ENCODE results near the gene TMEM18.

The TMEM18 gene

DNA sequence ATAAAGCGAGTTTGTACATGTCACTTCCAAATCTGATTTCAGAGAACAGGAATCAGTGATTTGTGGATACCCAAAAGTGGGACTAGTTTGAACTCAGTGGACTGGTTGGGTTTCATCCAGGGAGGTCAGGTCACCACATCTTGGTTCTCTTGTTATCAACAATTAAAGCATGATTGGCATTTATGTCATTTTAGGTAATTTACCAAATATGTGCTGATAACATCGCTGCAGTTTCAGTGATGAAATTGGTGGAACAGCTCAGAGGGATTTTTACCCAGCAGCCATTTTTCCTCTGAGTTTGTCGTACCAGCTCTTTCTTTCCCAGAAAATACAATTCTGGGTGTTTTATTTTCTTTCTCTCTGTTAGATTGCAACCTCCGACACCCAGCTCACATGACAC, 33.4 kb downstream of the TMEM18 start:
- ATAC-seq, result no peak
- no peaks in the 10 kb centered on the region for H3K9me3 Mint-ChIP-seq
- no peak for DNase-seq
- H3K27me3 Mint-ChIP-seq, result peaks cover 8% of the 10 kb centered on the region
- no peaks in the 10 kb centered on the region for H3K4me1 Mint-ChIP-seq
- no peaks in the 10 kb centered on the region for H3K36me3 Mint-ChIP-seq (ENCODE audit: low read depth)
- H3K27ac Mint-ChIP-seq, result no peak overlapping the region
- no peak overlapping the region for H3K4me3 Mint-ChIP-seq

DNA sequence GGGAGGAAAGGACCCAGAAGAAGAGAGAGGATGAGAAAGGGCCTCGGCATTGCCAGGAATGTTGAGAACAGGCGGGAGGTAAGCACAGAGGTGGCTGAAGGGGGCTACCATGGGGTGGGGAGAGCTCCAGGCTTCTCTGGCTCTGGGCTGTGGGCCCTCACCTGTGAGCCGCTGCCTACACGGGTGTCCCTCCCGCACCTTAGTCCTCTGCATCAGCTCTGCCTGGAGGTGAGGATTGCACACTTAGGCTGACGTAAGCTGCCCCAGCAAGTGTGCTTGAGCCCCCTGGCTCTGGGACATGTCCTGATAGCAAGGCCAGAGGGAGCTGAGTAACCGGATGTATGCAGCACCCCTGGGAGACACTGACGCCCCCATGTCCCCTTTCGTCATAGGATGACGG, 33.9 kb downstream of the TMEM18 start:
- H3K27ac Mint-ChIP-seq, result no peak overlapping the region
- no peaks in the 10 kb centered on the region for H3K4me1 Mint-ChIP-seq
- no peak overlapping the region for H3K4me3 Mint-ChIP-seq
- no peaks in the 10 kb centered on the region for H3K9me3 Mint-ChIP-seq
- ATAC-seq, result no peak
- H3K27me3 Mint-ChIP-seq, result peaks cover 8% of the 10 kb centered on the region
- DNase-seq, result no peak
- H3K36me3 Mint-ChIP-seq (ENCODE audit: low read depth), result no peaks in the 10 kb centered on the region

DNA sequence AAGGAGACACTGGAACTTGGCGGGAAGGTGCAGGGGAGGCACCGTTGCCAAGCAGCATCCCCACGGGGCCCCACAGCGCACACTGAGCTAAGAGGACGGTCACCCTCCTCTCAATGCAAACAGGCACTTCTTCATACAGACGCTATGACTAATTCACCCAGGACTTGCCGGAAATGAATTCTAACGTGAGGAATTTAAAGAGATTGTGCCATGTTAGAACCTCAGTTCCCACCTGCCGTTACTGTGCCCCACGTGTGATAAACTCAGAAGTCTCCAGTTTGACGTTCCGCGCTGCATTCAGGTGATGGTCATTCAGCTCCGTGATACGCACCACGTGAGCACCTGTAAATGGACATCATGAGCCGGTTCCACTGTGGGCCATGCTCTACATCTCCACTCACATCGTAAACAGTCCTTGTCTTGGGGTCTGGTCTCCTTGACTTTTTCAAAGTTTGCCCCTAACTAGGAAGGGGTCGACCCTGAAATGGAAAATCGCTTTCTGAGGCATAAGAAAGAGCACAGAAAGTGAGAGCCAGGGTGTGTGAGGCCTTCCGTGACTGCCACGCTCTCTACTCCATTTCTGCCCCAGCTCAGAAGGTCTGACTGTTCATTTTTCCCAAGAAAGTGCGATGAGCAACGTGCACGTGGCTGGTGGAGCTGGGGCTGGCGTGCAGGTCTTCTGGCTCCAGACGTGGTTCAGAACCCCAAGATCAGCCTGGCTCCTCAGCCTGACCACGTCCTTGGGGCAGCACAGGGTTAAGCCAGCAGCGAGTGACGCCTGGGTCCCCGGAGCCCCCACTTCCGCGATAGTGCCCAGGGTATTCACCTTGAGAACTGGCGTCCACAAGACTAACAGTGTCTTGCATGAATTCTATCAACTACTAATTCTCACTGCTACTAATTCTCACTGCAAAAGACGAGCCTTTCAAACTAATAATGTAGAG, 35.1 kb downstream of the TMEM18 start:
- Mint-ChIP-seq H3K36me3 (ENCODE audit: low read depth) (no peaks in the 10 kb centered on the region), H3K27me3 (peaks cover 8% of the 10 kb centered on the region), H3K4me3 (no peak overlapping the region), H3K27ac (no peak overlapping the region), H3K4me1 (no peaks in the 10 kb centered on the region), H3K9me3 (no peaks in the 10 kb centered on the region)
- ATAC-seq, result no peak
- no peak for DNase-seq

DNA sequence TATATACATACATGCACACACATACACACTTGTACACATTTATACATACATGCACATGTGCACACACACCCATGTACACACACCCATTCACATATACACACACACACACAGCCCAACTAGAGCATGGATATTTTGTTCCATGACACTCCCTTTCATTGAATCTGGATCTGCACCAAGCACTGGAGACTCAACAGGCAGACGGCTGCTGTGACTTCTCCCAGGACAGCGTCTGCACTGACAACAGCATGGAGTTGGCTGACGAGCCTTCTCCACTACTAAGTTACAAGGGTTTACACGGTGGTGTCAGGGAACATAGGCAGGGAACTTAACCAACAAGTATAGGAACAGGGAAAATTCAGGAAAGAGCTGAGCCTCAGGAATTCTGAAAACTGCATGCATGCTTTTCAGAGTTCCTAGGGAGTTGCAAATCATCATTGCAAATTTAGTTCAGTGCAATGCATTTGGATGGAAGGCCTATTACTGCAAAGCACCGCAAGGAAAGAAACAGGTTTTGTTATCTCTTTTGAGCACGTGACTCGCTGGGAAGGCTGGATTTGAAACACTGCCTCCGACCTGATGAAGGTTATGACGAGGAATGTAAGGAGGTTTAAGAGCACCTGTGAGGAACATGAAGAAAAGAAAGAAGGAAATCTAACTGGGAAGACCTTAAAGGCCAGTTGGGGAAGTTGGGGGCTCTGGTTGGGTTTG, 35.9 kb downstream of the TMEM18 start:
- peaks cover 8% of the 10 kb centered on the region for H3K27me3 Mint-ChIP-seq
- H3K4me1 Mint-ChIP-seq, result no peaks in the 10 kb centered on the region
- ATAC-seq (no peak), DNase-seq (no peak)
- no peak overlapping the region for H3K27ac Mint-ChIP-seq
- H3K36me3 Mint-ChIP-seq (ENCODE audit: low read depth), result no peaks in the 10 kb centered on the region
- H3K4me3 Mint-ChIP-seq, result no peak overlapping the region
- H3K9me3 Mint-ChIP-seq, result no peaks in the 10 kb centered on the region

DNA sequence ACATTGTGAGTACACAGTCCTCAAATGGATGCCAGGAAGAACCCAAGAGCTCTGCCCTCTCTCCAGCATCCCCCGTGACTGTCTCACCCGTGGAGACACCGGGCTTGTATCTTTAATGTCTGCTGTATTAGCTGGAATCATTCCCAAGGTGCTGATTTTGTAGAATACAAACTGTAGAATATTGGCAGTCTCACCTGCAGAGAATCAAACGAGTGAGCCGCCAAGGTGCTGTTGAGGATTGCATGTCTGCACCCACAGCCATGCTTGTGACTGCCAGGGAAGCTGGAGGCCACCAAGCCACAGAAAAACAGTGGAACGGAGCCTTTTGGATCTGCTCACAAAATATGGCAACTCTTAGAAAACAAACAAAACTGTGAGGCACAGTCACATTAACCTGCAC, 37.5 kb downstream of the TMEM18 start:
- Mint-ChIP-seq H3K27me3 (peaks cover 5% of the 10 kb centered on the region), H3K27ac (no peak overlapping the region), H3K36me3 (ENCODE audit: low read depth) (no peaks in the 10 kb centered on the region), H3K4me3 (no peak overlapping the region), H3K4me1 (peaks cover 2% of the 10 kb centered on the region), H3K9me3 (no peaks in the 10 kb centered on the region)
- no peak for DNase-seq
- no peak for ATAC-seq

DNA sequence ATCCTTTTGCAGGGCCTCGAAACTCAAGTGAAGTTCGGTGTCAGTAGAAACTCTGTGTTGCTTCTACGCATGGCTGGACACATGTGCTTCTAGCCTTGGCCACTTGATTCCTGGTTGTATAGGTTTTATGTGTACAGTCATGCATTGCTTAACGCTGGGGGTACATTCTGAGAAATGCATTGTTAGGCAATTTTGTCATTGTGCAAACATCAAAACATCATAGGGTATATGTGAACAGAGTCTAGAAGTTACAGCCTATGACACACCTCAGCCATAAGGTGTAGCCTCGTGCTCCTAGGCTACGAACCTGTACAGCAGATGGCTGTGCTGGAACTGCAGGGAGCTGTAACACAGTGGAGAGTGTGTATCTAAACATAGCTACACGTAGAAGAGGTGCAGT, 39.4 kb downstream of the TMEM18 start:
- Mint-ChIP-seq H3K4me1 (peaks cover 2% of the 10 kb centered on the region), H3K9me3 (no peaks in the 10 kb centered on the region), H3K4me3 (no peak overlapping the region), H3K27me3 (no peaks in the 10 kb centered on the region), H3K36me3 (ENCODE audit: low read depth) (no peaks in the 10 kb centered on the region), H3K27ac (no peak overlapping the region)
- DNase-seq (no peak), ATAC-seq (no peak)

DNA sequence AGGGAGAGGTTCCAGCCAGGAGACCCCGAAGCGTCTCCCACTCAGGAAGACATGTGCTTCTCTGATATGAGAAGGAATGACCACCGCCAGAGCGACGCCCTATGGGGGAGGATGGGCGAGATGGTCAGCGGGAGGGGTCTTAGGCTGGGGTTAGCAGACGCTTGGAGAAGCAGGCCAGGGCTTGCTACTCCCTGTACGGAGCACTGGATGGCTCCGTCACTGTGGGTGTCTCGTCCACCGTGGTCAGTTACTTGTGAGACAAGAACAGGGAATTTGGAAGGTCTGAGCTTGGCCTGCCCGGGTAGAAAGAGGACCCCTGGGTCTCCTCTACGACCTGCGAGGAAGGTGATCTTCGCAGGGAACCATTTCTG, 39.8 kb downstream of the TMEM18 start:
- H3K4me1 Mint-ChIP-seq, result peaks cover 2% of the 10 kb centered on the region
- H3K27me3 Mint-ChIP-seq, result no peaks in the 10 kb centered on the region
- DNase-seq, result no peak
- ATAC-seq, result no peak
- H3K27ac Mint-ChIP-seq, result no peak overlapping the region
- no peaks in the 10 kb centered on the region for H3K36me3 Mint-ChIP-seq (ENCODE audit: low read depth)
- no peaks in the 10 kb centered on the region for H3K9me3 Mint-ChIP-seq
- no peak overlapping the region for H3K4me3 Mint-ChIP-seq

DNA sequence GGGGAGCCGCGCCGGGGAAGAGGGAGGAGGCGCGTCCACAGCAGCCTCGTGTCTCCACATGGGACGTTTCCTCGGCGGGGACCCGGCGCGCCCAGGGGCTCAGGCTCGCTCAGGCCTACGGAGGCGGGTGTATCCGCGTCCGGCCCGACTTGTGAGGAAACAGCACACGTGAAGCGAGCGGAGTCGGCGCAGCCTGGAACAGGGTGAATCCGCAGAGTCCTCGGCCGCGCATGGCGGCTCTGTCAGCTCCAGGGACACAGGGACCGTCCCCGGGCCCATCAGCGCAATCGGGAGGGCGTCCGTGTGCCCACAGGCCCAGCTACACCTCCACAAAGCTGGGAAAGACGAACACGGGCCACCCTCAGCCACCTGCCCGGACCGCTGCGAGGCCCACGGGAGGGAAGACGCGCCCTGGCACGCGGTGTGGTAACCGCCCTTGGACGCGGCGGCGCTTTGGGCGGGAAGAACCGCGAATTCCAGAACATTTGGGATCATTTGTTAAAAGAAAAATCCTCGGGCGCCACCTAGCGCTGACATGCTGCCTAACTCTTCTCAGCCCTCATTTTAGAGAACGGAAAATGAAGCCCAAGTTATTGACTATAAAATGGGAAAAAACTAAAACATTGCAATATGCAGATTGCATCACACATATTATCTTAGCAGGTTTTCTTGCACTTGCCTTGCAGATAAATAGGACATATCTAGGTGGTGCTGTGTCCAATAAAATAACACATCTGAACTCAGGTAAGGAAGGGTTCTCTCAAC, 40.4 kb downstream of the TMEM18 start:
- H3K27ac Mint-ChIP-seq, result no peak overlapping the region
- H3K4me1 Mint-ChIP-seq, result peaks cover 2% of the 10 kb centered on the region
- no peaks in the 10 kb centered on the region for H3K9me3 Mint-ChIP-seq
- no peaks in the 10 kb centered on the region for H3K27me3 Mint-ChIP-seq
- ATAC-seq (peak; percentile 71), DNase-seq (peak; percentile 63)
- H3K36me3 Mint-ChIP-seq (ENCODE audit: low read depth), result no peaks in the 10 kb centered on the region
- peak overlapping the region; percentile 53 for H3K4me3 Mint-ChIP-seq

DNA sequence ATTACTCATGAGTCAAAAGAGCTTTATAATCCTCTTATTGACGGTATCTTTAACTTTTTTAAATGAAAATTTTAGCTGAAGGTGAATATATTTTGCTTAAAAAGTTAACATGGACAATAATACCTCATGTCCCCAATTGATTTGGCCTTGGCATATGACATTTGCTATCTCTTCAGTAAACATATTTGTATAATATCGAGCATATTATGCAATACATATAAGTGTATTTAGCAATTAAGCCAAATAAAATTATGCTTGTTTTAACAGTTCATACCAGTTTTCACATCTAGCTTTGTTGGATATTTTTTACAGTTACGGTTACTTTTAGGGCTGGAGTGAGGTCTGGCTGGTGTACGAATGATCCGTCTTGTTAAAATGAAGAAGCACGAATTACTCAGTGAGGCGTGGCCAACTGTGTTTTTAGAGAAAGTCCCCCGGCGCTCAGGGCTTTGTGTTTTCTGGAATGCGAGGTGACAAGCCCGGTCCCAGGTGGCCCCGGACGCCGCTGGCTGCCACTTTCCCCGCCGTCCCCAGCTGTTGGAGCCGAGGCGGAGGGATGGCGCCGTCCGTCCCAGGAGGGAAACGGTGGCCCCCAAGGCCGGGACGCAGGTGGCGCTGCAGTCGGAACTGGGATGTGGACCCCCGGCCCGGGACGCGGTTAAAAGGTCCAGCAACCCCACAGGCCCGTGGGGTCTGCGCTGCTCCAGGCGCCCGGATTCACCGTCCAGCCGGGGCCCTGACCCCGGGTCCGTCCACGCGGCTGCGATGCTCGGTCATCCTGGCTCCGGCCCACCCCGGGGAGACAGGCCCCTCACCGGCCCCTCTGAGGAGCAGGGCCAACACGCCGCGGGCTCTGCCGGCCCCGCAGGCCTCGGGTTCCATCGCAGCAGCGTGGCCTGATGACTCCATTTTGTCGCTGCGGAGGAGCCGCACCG, 41.3 kb downstream of the TMEM18 start:
- H3K27ac Mint-ChIP-seq, result no peak overlapping the region
- peaks cover 2% of the 10 kb centered on the region for H3K4me1 Mint-ChIP-seq
- DNase-seq (no peak), ATAC-seq (no peak)
- no peak overlapping the region for H3K4me3 Mint-ChIP-seq
- H3K27me3 Mint-ChIP-seq, result no peaks in the 10 kb centered on the region
- no peaks in the 10 kb centered on the region for H3K36me3 Mint-ChIP-seq (ENCODE audit: low read depth)
- no peaks in the 10 kb centered on the region for H3K9me3 Mint-ChIP-seq

DNA sequence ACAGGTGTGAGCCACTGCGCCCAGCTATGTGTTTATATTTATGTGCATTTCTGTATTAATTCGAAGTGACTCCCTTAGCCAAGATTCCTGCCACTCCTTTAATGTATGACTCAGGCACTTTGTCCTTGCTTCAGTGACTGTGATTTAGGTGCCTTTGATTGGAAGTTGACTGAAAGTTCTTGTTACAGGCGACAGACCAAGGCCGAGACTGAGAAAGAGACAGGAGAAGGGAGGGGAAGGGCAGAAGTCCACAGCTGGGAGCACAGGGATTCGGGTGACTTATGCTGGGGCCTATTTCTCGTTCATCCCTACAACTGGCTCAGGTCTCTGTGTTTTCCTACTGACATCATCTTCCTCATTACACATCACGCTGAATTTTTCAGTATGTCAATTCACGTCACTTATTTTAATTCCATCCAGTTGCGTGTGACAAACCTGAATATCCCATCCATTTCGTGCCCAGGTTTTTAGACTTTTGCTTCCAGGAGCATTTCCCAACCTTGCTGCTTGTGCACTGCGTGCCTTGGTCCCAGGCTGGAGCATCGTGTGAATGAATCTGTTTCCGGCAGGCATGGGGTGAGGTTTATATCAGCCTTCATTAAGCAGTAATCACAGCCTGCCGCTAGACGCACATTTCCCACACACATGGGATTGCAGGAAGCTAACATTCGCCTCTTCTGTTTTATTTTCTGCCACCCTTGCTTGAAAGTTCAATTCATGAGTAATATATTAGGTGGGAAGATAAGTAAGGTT, 42.4 kb downstream of the TMEM18 start:
- H3K9me3 Mint-ChIP-seq, result no peaks in the 10 kb centered on the region
- no peak for DNase-seq

DNA sequence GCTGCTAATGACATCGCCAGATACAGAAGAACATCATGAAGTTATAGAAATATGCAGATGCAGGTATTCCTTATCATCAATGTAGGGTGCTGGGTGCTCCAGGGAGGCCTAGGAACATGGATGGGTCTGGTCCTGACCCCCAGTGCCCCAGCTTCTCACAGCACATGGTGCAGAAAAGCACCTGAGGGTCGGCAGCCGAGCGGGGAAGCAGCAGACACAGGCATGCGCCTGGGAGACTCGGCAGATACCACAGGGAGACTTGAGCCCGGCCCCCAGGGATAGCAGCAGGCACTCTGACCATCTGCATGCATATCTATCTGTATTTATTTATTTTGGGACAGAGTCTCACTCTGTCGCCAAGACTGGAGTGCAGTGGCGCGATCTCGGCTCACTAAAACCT, 43.2 kb downstream of the TMEM18 start:
- Mint-ChIP-seq H3K27ac (no peak overlapping the region), H3K27me3 (peaks cover 3% of the 10 kb centered on the region), H3K36me3 (ENCODE audit: low read depth) (no peaks in the 10 kb centered on the region), H3K9me3 (no peaks in the 10 kb centered on the region), H3K4me3 (no peak overlapping the region), H3K4me1 (peaks cover 2% of the 10 kb centered on the region)
- ATAC-seq (no peak), DNase-seq (no peak)

More for the DNA sequence above, 42.4 kb downstream of the TMEM18 start:
- ATAC-seq, result no peak
- Mint-ChIP-seq H3K4me3 (no peak overlapping the region), H3K36me3 (ENCODE audit: low read depth) (no peaks in the 10 kb centered on the region), H3K27me3 (peaks cover under 1% of the 10 kb centered on the region), H3K27ac (no peak overlapping the region), H3K4me1 (peaks cover 2% of the 10 kb centered on the region)

DNA sequence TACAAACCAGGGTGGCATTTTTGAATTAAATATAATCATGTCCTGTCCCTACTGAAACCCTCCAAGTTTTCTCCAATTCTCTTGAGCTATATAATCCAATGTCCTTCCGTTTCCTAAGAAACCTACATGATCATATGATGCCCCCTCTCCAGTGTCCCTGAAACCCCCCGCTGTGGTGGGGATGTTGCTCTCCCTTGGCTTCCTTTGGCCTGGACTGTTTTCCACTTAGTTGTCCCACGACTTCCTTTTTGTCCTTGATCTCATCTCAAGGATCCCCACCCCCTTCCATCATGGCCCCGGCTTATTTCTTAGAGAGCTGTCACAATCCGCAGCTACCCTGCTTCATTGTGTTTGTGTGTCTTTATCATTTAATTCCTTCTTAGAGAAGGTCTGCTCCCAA, 43.8 kb downstream of the TMEM18 start:
- Mint-ChIP-seq H3K36me3 (ENCODE audit: low read depth) (no peaks in the 10 kb centered on the region), H3K27me3 (peaks cover 3% of the 10 kb centered on the region), H3K4me3 (no peak overlapping the region), H3K9me3 (no peaks in the 10 kb centered on the region), H3K4me1 (peaks cover 2% of the 10 kb centered on the region), H3K27ac (no peak overlapping the region)
- ATAC-seq, result no peak
- DNase-seq, result no peak

DNA sequence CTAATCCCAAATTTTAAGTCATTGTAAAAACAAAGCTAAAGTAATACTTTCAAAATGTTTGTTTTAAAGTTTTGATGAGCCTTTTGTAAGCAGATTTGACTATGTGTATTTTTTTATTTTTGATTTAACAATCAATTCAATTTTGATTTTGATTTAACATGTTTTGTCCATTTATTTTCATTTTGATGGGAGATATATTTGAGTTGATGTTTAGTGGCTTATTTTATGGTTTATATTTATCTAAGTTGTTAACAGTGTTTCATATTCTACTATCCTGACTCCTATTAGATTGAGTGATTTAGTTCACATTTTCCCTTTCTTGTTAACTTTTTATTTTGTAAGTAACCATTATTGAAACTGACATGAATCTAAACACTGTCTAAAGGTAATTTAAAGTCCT, 44.7 kb downstream of the TMEM18 start:
- Mint-ChIP-seq H3K27ac (no peak overlapping the region), H3K4me3 (no peak overlapping the region), H3K4me1 (peaks cover 2% of the 10 kb centered on the region), H3K36me3 (ENCODE audit: low read depth) (no peaks in the 10 kb centered on the region), H3K27me3 (peaks cover 3% of the 10 kb centered on the region), H3K9me3 (no peaks in the 10 kb centered on the region)
- ATAC-seq, result no peak
- DNase-seq, result no peak
